ENCODE measurements around the gene LRRC23.
A peak's percentile ranks its signal among the peaks of the same experiment; 100 is the strongest.

The LRRC23 gene

GRCh38 chr12:6957741-6958608 lies 53.4 kb downstream of the LRRC23 start:
- no peak for DNase-seq

- no peak for DNase-seq
These were observed 54.0 kb downstream of the LRRC23 start for GRCh38 chr12:6958609-6959057.

- DNase-seq: peak; percentile 37
These were observed 54.6 kb downstream of the LRRC23 start for GRCh38 chr12:6959058-6959804.

- DNase-seq: no peak
These were observed 55.4 kb downstream of the LRRC23 start for GRCh38 chr12:6959805-6960592.

- no peak for DNase-seq
These were observed 56.1 kb downstream of the LRRC23 start for GRCh38 chr12:6960593-6961277.

GRCh38 chr12:6961278-6961694 lies 56.7 kb downstream of the LRRC23 start:
- DNase-seq: peak; percentile 78

GRCh38 chr12:6961695-6962284 lies 57.2 kb downstream of the LRRC23 start:
- no peak for DNase-seq

GRCh38 chr12:6962285-6963015 lies 57.8 kb downstream of the LRRC23 start:
- no peak for DNase-seq

GRCh38 chr12:6963016-6963731 lies 58.6 kb downstream of the LRRC23 start:
- no peak for DNase-seq

Data from activated gamma-delta T cell (primary cell).